Keratinocyte (primary cell): ENCODE measurements around the gene TMEM263. TPM values are rescaled to one million over a fixed set of nuclear protein-coding genes. Genes with fewer than 3 reads are reported as not detected.

ENCODE experiments used
- DNase-seq: peaks from one replicate; pipeline ENCODE4 v3.0.0-alpha.2; 2011; ENCODE audit warnings: low read depth, missing footprints, low spot score
- FAIRE-seq: peaks from 2 replicates; lab custom pipeline; 2011; peaks lifted over from hg19 to GRCh38; lab: Jason Lieb, UNC
- H2AFZ ChIP-seq: 2 replicates; pipeline ENCODE4 v1.6.0; 2012; ENCODE audit warnings: low read length, control low read depth, inconsistent platforms; ENCODE audit not compliant: control insufficient read depth
- H3K27ac ChIP-seq: 2 replicates; pipeline ENCODE4 v1.5.1; 2011; ENCODE audit warnings: low read length; ENCODE audit not compliant: control insufficient read depth, insufficient read depth
- H3K27me3 ChIP-seq: 3 replicates; pipeline ENCODE4 v1.6.0; 2011; ENCODE audit warnings: low read length; ENCODE audit not compliant: control insufficient read depth, insufficient read depth; ENCODE audit errors: extremely low read depth
- H3K36me3 ChIP-seq, 2 experiments: 2 replicates in 1 of 2; 3 replicates in 1 of 2; pipeline ENCODE4 v1.5.1; 2011; ENCODE audit warnings: low read length in 2 of 2, mild to moderate bottlenecking in 1 of 2; ENCODE audit not compliant: control insufficient read depth in 2 of 2, insufficient read depth in 2 of 2; ENCODE audit errors: extremely low read depth in 1 of 2
- H3K4me1 ChIP-seq: 3 replicates; pipeline ENCODE4 v1.5.1; 2011; ENCODE audit warnings: low read length; ENCODE audit not compliant: control insufficient read depth, insufficient read depth; ENCODE audit errors: extremely low read depth
- H3K4me2 ChIP-seq: 3 replicates; pipeline ENCODE4 v1.6.0; 2011; ENCODE audit warnings: low read depth, low read length; ENCODE audit not compliant: control insufficient read depth, insufficient read depth; ENCODE audit errors: extremely low read depth
- H3K4me3 ChIP-seq, 3 experiments: fragments of 200-600 bp in 1 of 3; sonication (generic) in 1 of 3; 2 replicates in 2 of 3; 3 replicates in 1 of 3; pipeline ENCODE4 v1.5.1; 2011 to 2016; ENCODE audit warnings: low read length in 3 of 3, mild to moderate bottlenecking in 3 of 3, control low read depth in 2 of 3, inconsistent platforms in 1 of 3, low read depth in 1 of 3, mixed read lengths in 1 of 3, mixed run types in 1 of 3, moderate library complexity in 1 of 3; ENCODE audit not compliant: control insufficient read depth in 2 of 3, insufficient read depth in 2 of 3; ENCODE audit errors: extremely low read depth in 1 of 3
- H3K79me2 ChIP-seq: 2 replicates; pipeline ENCODE4 v1.6.0; 2012; ENCODE audit warnings: low read length; ENCODE audit not compliant: control insufficient read depth, insufficient read depth
- H3K9ac ChIP-seq: 3 replicates; pipeline ENCODE4 v1.6.0; 2011; ENCODE audit warnings: low read length; ENCODE audit not compliant: control insufficient read depth, insufficient read depth; ENCODE audit errors: extremely low read depth
- H3K9me1 ChIP-seq: 3 replicates; pipeline ENCODE4 v1.6.0; 2011; ENCODE audit warnings: low read length; ENCODE audit not compliant: control insufficient read depth, insufficient read depth; ENCODE audit errors: extremely low read depth
- H3K9me3 ChIP-seq: 2 replicates; pipeline ENCODE4 v1.5.1; 2012; ENCODE audit warnings: low read depth, low read length; ENCODE audit not compliant: control insufficient read depth
- H4K20me1 ChIP-seq: 3 replicates; pipeline ENCODE4 v1.6.0; 2011; ENCODE audit warnings: low read length; ENCODE audit not compliant: control insufficient read depth, insufficient read depth; ENCODE audit errors: extremely low read depth
- CTCF ChIP-seq, 3 experiments: IDR thresholded peaks in 1 of 3; conservative IDR thresholded peaks in 1 of 3; optimal IDR thresholded peaks in 1 of 3; 2 replicates in 2 of 3; 3 replicates in 1 of 3; pipeline versions ENCODE3 to v1.5.1; 2011; ENCODE audit warnings: low read length in 3 of 3, mild to moderate bottlenecking in 3 of 3, moderate library complexity in 2 of 3, control low read depth in 1 of 3, inconsistent platforms in 1 of 3; ENCODE audit not compliant: insufficient read depth in 2 of 3; ENCODE audit errors: extremely low read depth in 1 of 3
- EZH2 ChIP-seq: IDR thresholded peaks from one replicate; pipeline ENCODE4 v1.6.1; 2012; ENCODE audit warnings: inconsistent platforms, mild to moderate bottlenecking, low read length, moderate library complexity
- dilution Hi-C: fragments of 300-500 bp; cut with MboI; formaldehyde crosslinking; loops from one replicate; pipeline ENCODE4 v1.7.0; 2020; ENCODE audit warnings: low sequenced_read_pairs; ENCODE audit not compliant: extremely low pct_ligation_motif_present
- polyA plus RNA-seq, 5 experiments: library from polyadenylated mRNA; depleted of rRNA in 3 of 5; stranded (reverse) in 3 of 5; stranded (forward) in 1 of 5; unstranded in 1 of 5; fragments of >200 nt; gene quantifications; 1 replicate in 1 of 5; 2 replicates in 3 of 5; 3 replicates in 1 of 5; pipeline versions ENCODE4 v1.2.1 to v1.2.3, GENCODE V29; 2011 to 2012; ENCODE audit warnings: missing spikeins in 2 of 5, low read depth in 1 of 5, low replicate concordance in 1 of 5

The TMEM263 gene
- polyA plus RNA-seq, 1 donor (not counting 4 experiments of a cell fraction or from before 2014, with no cell fraction given) = 22.0 TPM

GRCh38 chr12:106924268-106924861 lies 31.3 kb upstream of the TMEM263 start:
- DNase-seq (no peak), FAIRE-seq (no peak)
- Histone ChIP-seq H4K20me1 (no peaks in the 10 kb centered on the region), H3K79me2 (no peaks in the 10 kb centered on the region), H3K27ac (no peak overlapping the region), H3K36me3 (no peaks in the 10 kb centered on the region), H3K4me3 (no peak overlapping the region), H3K4me2 (no peak overlapping the region), H3K9me3 (no peaks in the 10 kb centered on the region), H2AFZ (no peak overlapping the region), H3K9me1 (no peaks in the 10 kb centered on the region), H3K9ac (no peak overlapping the region), H3K4me1 (no peaks in the 10 kb centered on the region), H3K27me3 (no peaks in the 10 kb centered on the region)
- dilution Hi-C loops = no loop called here
- no peak for TF ChIP-seq EZH2
- TF ChIP-seq CTCF (optimal IDR thresholded peaks at IDR 0.05 in 1 of 3, IDR thresholded peaks at IDR 0.05 in 1 of 3, conservative IDR thresholded peaks at IDR 0.05 in 1 of 3; ENCODE audit: extremely low read depth in 1 of 3, insufficient read depth in 2 of 3, low read length in 3 of 3) = no peak

GRCh38 chr12:106926657-106927056 lies 29.1 kb upstream of the TMEM263 start:
- no peak overlapping the region for H3K27ac ChIP-seq
- H3K79me2 ChIP-seq = no peaks in the 10 kb centered on the region
- no peak overlapping the region for H3K4me2 ChIP-seq
- H3K27me3 ChIP-seq = no peaks in the 10 kb centered on the region
- no peak overlapping the region for H3K9ac ChIP-seq
- H2AFZ ChIP-seq = no peak overlapping the region
- TF ChIP-seq EZH2 (no peak), CTCF (optimal IDR thresholded peaks at IDR 0.05 in 1 of 3, IDR thresholded peaks at IDR 0.05 in 1 of 3, conservative IDR thresholded peaks at IDR 0.05 in 1 of 3; ENCODE audit: extremely low read depth in 1 of 3, insufficient read depth in 2 of 3, low read length in 3 of 3) (no peak)
- no peaks in the 10 kb centered on the region for H4K20me1 ChIP-seq
- H3K4me1 ChIP-seq = no peaks in the 10 kb centered on the region
- no peak for DNase-seq
- no peaks in the 10 kb centered on the region for H3K9me3 ChIP-seq
- no peak for FAIRE-seq
- no peaks in the 10 kb centered on the region for H3K36me3 ChIP-seq
- dilution Hi-C loops = no loop called here
- H3K9me1 ChIP-seq = no peaks in the 10 kb centered on the region
- no peak overlapping the region for H3K4me3 ChIP-seq
